A673 (cell line): Measurements from ENCODE around the gene LRP4.

ENCODE experiments used
- EZH2 ChIP-seq: fragments of 200-600 bp; sonication (generic); IDR thresholded peaks from 2 replicates; pipeline ENCODE4 v1.6.1; 2017; ENCODE audit warnings: borderline replicate concordance, low read depth, mild to moderate bottlenecking, mixed read lengths, antibody characterized with exemption, low read length; ENCODE audit not compliant: poor library complexity, severe bottlenecking
- TF ChIP-seq, protein P1 (sequence below): fragments of 300-800, 200-600 bp; sonication (generic); conservative IDR thresholded peaks from 2 replicates; pipeline ENCODE4 v1.5.1; 2017; ENCODE audit warnings: low read depth, mild to moderate bottlenecking, antibody characterized with exemption, low read length, moderate library complexity, mixed read lengths

GRCh38 chr11:46944356-46945075 lies 26.2 kb upstream of the LRP4 start:
- TF ChIP-seq EZH2, result no peak
- TF ChIP-seq, protein P1, sequence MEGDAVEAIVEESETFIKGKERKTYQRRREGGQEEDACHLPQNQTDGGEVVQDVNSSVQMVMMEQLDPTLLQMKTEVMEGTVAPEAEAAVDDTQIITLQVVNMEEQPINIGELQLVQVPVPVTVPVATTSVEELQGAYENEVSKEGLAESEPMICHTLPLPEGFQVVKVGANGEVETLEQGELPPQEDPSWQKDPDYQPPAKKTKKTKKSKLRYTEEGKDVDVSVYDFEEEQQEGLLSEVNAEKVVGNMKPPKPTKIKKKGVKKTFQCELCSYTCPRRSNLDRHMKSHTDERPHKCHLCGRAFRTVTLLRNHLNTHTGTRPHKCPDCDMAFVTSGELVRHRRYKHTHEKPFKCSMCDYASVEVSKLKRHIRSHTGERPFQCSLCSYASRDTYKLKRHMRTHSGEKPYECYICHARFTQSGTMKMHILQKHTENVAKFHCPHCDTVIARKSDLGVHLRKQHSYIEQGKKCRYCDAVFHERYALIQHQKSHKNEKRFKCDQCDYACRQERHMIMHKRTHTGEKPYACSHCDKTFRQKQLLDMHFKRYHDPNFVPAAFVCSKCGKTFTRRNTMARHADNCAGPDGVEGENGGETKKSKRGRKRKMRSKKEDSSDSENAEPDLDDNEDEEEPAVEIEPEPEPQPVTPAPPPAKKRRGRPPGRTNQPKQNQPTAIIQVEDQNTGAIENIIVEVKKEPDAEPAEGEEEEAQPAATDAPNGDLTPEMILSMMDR, result no peak
